Measurements from ENCODE around the gene RIOK3.
"Not testable (repeated sequence)": the region's sequence is repeated elsewhere in the genome, so short reads cannot be mapped to it uniquely, and the experiment has no call there.

RIOK3 gene

GRCh38 chr18:23450022-23450421 is 3.1 kb upstream of the RIOK3 start:
- DNase-seq (ENCODE audit: low read depth in 2 of 2, low spot score in 1 of 2): no peak

- no peak for DNase-seq (ENCODE audit: low read depth in 2 of 2, low spot score in 1 of 2)
Observed at GRCh38 chr18:23451011-23451410, 2.1 kb upstream of the RIOK3 start.

- DNase-seq (ENCODE audit: low read depth in 2 of 2, low spot score in 1 of 2): no peak
Observed at GRCh38 chr18:23451491-23451890, 1.6 kb upstream of the RIOK3 start.

GRCh38 chr18:23452347-23452727 is 750 bp upstream of the RIOK3 start:
- no peak for DNase-seq (ENCODE audit: low read depth in 2 of 2, low spot score in 1 of 2)

GRCh38 chr18:23453680-23454058 is 582 bp downstream of the RIOK3 start:
- no peak for DNase-seq (ENCODE audit: low read depth in 2 of 2, low spot score in 1 of 2)

- no peak for DNase-seq (ENCODE audit: low read depth in 2 of 2, low spot score in 1 of 2)
Observed at GRCh38 chr18:23456835-23457234, 3.7 kb downstream of the RIOK3 start.

GRCh38 chr18:23458830-23459529 is 5.9 kb downstream of the RIOK3 start:
- DNase-seq (ENCODE audit: low read depth in 2 of 2, low spot score in 1 of 2): no peak

- no peak for DNase-seq (ENCODE audit: low read depth in 2 of 2, low spot score in 1 of 2)
Observed at GRCh38 chr18:23459530-23459921, 6.4 kb downstream of the RIOK3 start.

- no peak for DNase-seq (ENCODE audit: low read depth in 2 of 2, low spot score in 1 of 2)
Observed at GRCh38 chr18:23460285-23461273, 7.5 kb downstream of the RIOK3 start.

GRCh38 chr18:23462876-23463275 is 9.8 kb downstream of the RIOK3 start:
- no peak for DNase-seq (ENCODE audit: low read depth in 2 of 2, low spot score in 1 of 2)

- DNase-seq (ENCODE audit: low read depth in 2 of 2, low spot score in 1 of 2): no peak
Observed at GRCh38 chr18:23468753-23469459, 15.8 kb downstream of the RIOK3 start.

- no peak for DNase-seq (ENCODE audit: low read depth in 2 of 2, low spot score in 1 of 2)
Observed at GRCh38 chr18:23470620-23471387, 17.7 kb downstream of the RIOK3 start.

GRCh38 chr18:23471486-23471885 is 18.4 kb downstream of the RIOK3 start:
- DNase-seq (ENCODE audit: low read depth in 2 of 2, low spot score in 1 of 2): no peak

- no peak for DNase-seq (ENCODE audit: low read depth in 2 of 2, low spot score in 1 of 2)
Observed at GRCh38 chr18:23479829-23480505, 26.9 kb downstream of the RIOK3 start.

- no peak for DNase-seq (ENCODE audit: low read depth in 2 of 2, low spot score in 1 of 2)
Observed at GRCh38 chr18:23484561-23485182, 31.6 kb downstream of the RIOK3 start.

GRCh38 chr18:23485386-23485785 is 32.3 kb downstream of the RIOK3 start:
- DNase-seq (ENCODE audit: low read depth in 2 of 2, low spot score in 1 of 2): no peak

GRCh38 chr18:23487738-23488570 is 34.9 kb downstream of the RIOK3 start:
- DNase-seq (ENCODE audit: low read depth in 2 of 2, low spot score in 1 of 2): no peak

GRCh38 chr18:23489586-23489985 is 36.5 kb downstream of the RIOK3 start:
- DNase-seq (ENCODE audit: low read depth in 2 of 2, low spot score in 1 of 2): not testable (repeated sequence)

- DNase-seq (ENCODE audit: low read depth in 2 of 2, low spot score in 1 of 2): no peak
Observed at GRCh38 chr18:23493654-23494053, 40.6 kb downstream of the RIOK3 start.
